GM18951 (cell line): ENCODE data around the gene CFTR.

Experiments used
- POLR2A ChIP-seq: IDR thresholded peaks from 4 replicates; pipeline ENCODE4 v1.6.1; 2011; ENCODE audit warnings: mild to moderate bottlenecking; ENCODE audit not compliant: insufficient read length, insufficient read depth; ENCODE audit errors: extremely low read depth
- in situ Hi-C: fragments of 300-500 bp; cut with MboI; formaldehyde crosslinking; loops from one replicate; pipeline ENCODE4 v1.12.0; 2022; ENCODE audit warnings: low sequenced_read_pairs, mixed read lengths, inconsistent platforms; ENCODE audit not compliant: unreplicated experiment

CFTR gene

GRCh38 chr7:117479225-117480054 lies at the start of gene CFTR:
Gene CFTR (plus strand): TSS chr7:117480025. CDS start chr7:117480095, 70 bp downstream.
- TF ChIP-seq POLR2A = no peak

DNA sequence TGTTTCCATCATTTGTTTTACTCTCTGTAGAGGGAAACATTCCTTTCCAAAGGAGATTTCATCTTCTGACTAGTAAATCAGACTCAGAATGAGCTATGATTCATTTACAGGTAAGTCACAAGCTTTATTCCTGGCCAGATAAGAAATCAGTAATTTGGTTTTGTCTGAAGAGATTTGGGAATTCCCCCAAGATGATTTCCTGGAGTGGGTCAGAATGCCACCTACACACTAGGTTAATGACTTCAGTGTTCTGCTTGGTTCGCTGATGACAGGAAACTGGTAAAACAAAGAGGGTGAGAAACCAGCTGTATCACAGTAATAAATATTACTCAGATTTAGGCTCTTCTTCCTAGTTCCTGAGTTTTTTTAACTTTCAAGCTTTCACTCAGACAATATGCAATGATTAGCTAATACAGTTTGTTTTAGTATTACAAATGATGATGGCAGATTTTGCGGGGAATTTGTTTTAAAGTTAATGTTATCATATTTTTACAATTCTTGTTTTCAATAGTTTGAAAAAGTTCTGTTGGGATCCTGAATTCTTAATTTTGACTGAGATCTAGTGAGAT lies 44.3 kb upstream of the CFTR start:
- in situ Hi-C loops = no loop called here
- no peak for TF ChIP-seq POLR2A

More at GRCh38 chr7:117479225-117480054, at the start of gene CFTR:
- in situ Hi-C loops = no loop called here

GRCh38 chr7:117444646-117445045 lies 35.2 kb upstream of the CFTR start:
- TF ChIP-seq POLR2A = no peak
- in situ Hi-C loops = no loop called here

- no peak for TF ChIP-seq POLR2A
- in situ Hi-C loops = no loop called here
Observed at GRCh38 chr7:117445206-117445605, 34.6 kb upstream of the CFTR start.

- no peak for TF ChIP-seq POLR2A
- in situ Hi-C loops = no loop called here
Observed at GRCh38 chr7:117446220-117446815, 33.5 kb upstream of the CFTR start.

DNA sequence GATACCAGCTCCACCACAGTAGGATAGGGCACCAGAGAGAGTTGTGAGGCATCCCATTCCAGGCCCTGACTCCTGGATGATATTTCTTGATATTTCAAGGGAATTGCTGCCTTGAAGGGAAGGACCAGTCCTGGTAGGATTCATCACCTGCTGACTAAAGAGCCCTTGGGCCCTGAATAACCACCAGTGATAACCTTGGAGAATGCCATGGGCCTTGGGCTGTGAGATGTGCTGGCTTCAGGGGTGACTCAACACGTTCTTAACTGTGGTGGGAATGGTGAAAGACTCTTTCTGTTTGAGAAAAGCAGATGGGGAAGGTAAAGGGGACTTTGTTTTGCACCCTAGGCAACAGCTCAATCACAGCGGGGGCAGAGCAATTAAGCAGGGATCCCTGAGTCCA lies 31.2 kb upstream of the CFTR start:
- no peak for TF ChIP-seq POLR2A
- in situ Hi-C loops = no loop called here

DNA sequence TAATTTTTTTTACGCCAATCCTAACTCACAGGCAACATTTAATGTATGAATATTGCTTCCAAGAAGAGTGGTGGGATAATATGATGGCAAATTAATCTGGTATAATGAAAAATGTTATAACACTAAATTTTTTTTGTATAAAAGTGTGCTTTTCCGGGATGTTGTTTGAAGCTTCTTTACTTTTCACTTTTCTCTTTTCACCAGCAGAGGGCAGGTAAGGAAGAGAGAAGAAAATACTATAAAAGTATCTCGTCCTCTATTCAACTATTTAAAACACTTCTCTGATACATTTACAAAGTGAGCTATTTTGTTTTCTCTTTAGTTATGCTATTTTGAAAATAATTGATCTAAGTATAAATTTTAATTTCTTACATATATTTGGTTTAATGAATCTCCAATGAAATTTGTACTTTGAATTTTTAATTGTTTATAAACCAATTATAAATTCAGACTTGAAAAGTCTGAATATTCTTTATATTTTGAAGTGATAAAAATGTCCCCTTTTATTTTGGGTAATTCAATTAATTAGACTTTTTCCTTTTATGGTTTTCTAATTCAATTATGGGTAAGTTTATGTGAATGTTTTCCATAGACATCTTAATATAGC lies 20.7 kb upstream of the CFTR start:
- no peak for TF ChIP-seq POLR2A
- in situ Hi-C loops = loop anchor here (25.0 kb wide), 1 partner anchor 653 kb away; no protein-coding TSS in a partner anchor

- in situ Hi-C loops = loop anchor here (25.0 kb wide), 1 partner anchor 653 kb away; no protein-coding TSS in a partner anchor
- no peak for TF ChIP-seq POLR2A
Observed at GRCh38 chr7:117459735-117460134, 20.1 kb upstream of the CFTR start.

- in situ Hi-C loops = loop anchor here (25.0 kb wide), 1 partner anchor 651 kb away; no protein-coding TSS in a partner anchor
Observed at GRCh38 chr7:117460815-117461214, 19.0 kb upstream of the CFTR start.

GRCh38 chr7:117468174-117468573 lies 11.7 kb upstream of the CFTR start:
- TF ChIP-seq POLR2A = no peak
- in situ Hi-C loops = loop anchor here (25.0 kb wide), 1 partner anchor 644 kb away; no protein-coding TSS in a partner anchor

GRCh38 chr7:117470777-117471176 lies 9.0 kb upstream of the CFTR start:
- in situ Hi-C loops = loop anchor here (25.0 kb wide), 1 partner anchor 642 kb away; no protein-coding TSS in a partner anchor
- no peak for TF ChIP-seq POLR2A

DNA sequence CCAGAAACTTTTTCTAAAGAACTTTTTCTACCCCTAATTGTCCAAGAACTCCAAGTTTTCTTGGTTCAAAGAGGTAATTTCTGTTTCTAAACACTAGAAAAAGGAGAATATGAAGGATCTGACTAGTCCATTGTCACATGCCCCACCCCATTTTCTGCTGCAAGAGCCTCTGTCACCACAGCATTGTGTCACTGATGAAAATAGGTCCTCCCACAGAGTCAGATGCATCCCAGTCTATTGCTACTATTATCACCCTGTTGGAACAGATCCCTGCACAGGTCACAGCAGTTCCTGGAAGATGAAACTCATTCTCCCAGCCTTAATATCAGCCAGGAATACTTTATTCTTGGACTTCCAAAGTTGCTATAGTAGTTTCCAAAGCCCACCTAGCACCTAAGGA lies 7.5 kb upstream of the CFTR start:
- TF ChIP-seq POLR2A = no peak
- in situ Hi-C loops = loop anchor here (25.0 kb wide), 1 partner anchor 640 kb away; no protein-coding TSS in a partner anchor

DNA sequence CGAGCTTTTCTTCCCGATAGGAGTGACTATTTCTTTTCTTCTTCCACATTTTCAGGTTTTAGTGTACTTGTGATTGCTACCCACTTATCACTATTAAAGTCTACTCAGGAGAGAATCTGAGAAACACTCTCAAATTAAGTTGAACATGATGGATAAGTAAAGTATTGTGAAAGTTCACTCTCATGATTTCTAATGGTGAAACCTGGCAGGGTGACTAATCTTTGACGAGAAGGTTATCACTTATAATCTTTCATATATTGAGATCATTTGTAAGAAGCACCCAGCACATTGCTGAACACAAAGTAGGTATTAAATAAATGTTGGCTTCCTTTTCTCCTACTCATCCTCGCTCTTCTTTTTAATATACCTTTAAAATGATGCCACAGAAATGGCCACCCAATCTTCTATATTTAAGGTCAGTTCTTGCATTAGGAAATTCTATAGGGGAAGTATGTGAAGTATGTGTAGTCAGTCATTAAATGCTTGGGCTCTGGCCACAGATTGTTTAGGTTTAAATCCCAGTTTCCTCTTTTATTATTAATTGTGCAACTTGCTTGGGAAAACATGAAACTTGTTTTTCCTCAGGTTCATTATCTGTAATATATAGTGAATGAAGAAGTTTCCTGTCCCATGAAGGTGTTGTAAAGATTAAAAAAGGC lies 3.1 kb upstream of the CFTR start:
- no peak for TF ChIP-seq POLR2A
- in situ Hi-C loops = no loop called here

GRCh38 chr7:117478836-117479224 lies 995 bp upstream of the CFTR start:
- TF ChIP-seq POLR2A = no peak
- in situ Hi-C loops = no loop called here
